Measurements from ENCODE around the gene ZSWIM9.

Gene ZSWIM9

GRCh38 chr19:48190288-48190884 is 19.9 kb downstream of the ZSWIM9 start (continued):
- no peak for TF ChIP-seq ZNF394 (tag by site-specific recombination; IDR thresholded peaks at IDR 0.05; ENCODE audit: borderline replicate concordance)
- TF ChIP-seq ZBTB8A (tag by site-specific recombination; IDR thresholded peaks at IDR 0.05): peak; percentile 52
- TF ChIP-seq KLF10 (tag by site-specific recombination; IDR thresholded peaks at IDR 0.05): no peak
- TF ChIP-seq ZBTB6 (tag by site-specific recombination; IDR thresholded peaks at IDR 0.05): no peak
- TF ChIP-seq ZNF18 (tag by site-specific recombination; IDR thresholded peaks at IDR 0.05): no peak
- TF ChIP-seq SP2 (tag by site-specific recombination; IDR thresholded peaks at IDR 0.05): peak; percentile 38
- 0 out of 2 replicates have a peak, but pooled peaks have one; percentile 48 for TF ChIP-seq MZF1 (tag by site-specific recombination; IDR thresholded peaks at IDR 0.05; ENCODE audit: borderline replicate concordance)
- no peak for TF ChIP-seq GLIS2 (tag by site-specific recombination; IDR thresholded peaks at IDR 0.05)
- TF ChIP-seq ZNF768 (tag by site-specific recombination; IDR thresholded peaks at IDR 0.05): peak; percentile 34; the same call in 1 of the 2 replicates
- TF ChIP-seq ZNF174 (tag by site-specific recombination; IDR thresholded peaks at IDR 0.05): no peak
- peak; percentile 35; the same call in 1 of the 2 replicates for TF ChIP-seq ZBTB44 (tag by site-specific recombination; IDR thresholded peaks at IDR 0.05)
- TF ChIP-seq ZNF248 (tag by site-specific recombination; IDR thresholded peaks at IDR 0.05): no peak
- peak; percentile 52; the same call in 1 of the 2 replicates for TF ChIP-seq SP3 (tag by site-specific recombination; IDR thresholded peaks at IDR 0.05)
- no peak for TF ChIP-seq ZNF510 (tag by site-specific recombination; IDR thresholded peaks at IDR 0.05; ENCODE audit: insufficient replicate concordance)
- TF ChIP-seq ZFHX2 (tag by site-specific recombination; conservative IDR thresholded peaks at IDR 0.05): peak; percentile 33
- TF ChIP-seq PRDM2 (tag by site-specific recombination; IDR thresholded peaks at IDR 0.05; ENCODE audit: borderline replicate concordance): no peak
- TF ChIP-seq GLI4 (tag by site-specific recombination; IDR thresholded peaks at IDR 0.05): no peak
- TF ChIP-seq ZNF791 (tag by site-specific recombination; IDR thresholded peaks at IDR 0.05): no peak
- no peak for TF ChIP-seq YY2 (tag by site-specific recombination; IDR thresholded peaks at IDR 0.05)
- peak; percentile 77; the same call in 1 of the 2 replicates for TF ChIP-seq GFI1B (tag by site-specific recombination; IDR thresholded peaks at IDR 0.05)
- no peak for TF ChIP-seq ZNF624 (tag by site-specific recombination; IDR thresholded peaks at IDR 0.05)
- TF ChIP-seq ZNF404 (tag by site-specific recombination; IDR thresholded peaks at IDR 0.05): no peak
- TF ChIP-seq ZNF704 (tag by site-specific recombination; IDR thresholded peaks at IDR 0.05): no peak
- TF ChIP-seq ZNF423 (tag by site-specific recombination; IDR thresholded peaks at IDR 0.05): no peak
- TF ChIP-seq SALL2 (tag by site-specific recombination; IDR thresholded peaks at IDR 0.05; ENCODE audit: borderline replicate concordance): no peak
- TF ChIP-seq ZNF529 (tag by site-specific recombination; IDR thresholded peaks at IDR 0.05; ENCODE audit: insufficient replicate concordance): no peak
- no peak for TF ChIP-seq ZNF19 (tag by site-specific recombination; IDR thresholded peaks at IDR 0.05; ENCODE audit: low read depth)
- TF ChIP-seq ELK4 (IDR thresholded peaks at IDR 0.05; ENCODE audit: borderline replicate concordance, low read depth, low read length): no peak

Data from HEK293 (cell line).